Epithelial cell of alveolus of lung (primary cell): ENCODE measurements around the gene SURF1. TPM values are rescaled to one million over a fixed set of nuclear protein-coding genes. Genes with fewer than 3 reads are reported as not detected.

Experiments
- total RNA-seq: library from RNA; depleted of rRNA; stranded (reverse); fragments of >200 nt; gene quantifications from 2 replicates; pipeline ENCODE4 v1.2.1, GENCODE V29; 2015

Gene SURF1, protein sequence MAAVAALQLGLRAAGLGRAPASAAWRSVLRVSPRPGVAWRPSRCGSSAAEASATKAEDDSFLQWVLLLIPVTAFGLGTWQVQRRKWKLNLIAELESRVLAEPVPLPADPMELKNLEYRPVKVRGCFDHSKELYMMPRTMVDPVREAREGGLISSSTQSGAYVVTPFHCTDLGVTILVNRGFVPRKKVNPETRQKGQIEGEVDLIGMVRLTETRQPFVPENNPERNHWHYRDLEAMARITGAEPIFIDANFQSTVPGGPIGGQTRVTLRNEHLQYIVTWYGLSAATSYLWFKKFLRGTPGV
- total RNA-seq = 37.9 TPM in 2 replicates

DNA sequence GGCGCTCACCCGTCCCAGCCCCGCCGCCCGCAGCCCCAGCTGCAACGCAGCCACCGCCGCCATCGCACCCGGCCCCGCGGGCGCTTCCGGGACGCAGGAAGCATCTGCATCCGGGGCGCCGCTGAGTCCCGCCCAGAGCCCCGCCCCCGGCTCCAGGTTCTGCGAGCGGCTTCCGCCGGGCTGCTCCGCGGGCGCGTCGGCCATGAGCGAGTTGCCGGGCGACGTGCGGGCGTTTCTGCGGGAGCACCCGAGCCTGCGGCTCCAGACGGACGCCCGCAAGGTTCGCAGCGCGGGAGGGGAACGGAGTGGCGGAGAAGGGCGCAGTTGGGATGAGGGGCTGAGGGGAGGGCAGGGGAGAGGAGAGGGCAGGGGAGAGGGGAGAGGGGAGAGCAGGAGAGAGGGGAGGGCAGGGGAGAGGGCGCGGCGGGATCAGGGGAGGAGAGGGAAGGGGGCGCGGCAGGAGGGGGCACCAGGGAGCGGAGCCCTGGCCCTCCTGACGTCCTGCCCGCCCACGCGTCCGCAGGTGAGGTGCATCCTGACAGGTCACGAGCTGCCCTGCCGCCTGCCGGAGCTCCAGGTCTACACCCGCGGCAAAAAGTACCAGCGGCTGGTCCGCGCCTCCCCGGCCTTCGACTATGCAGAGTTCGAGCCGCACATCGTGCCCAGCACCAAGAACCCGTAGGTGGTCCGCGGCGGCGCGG is at the start of gene SURF1, which contains the start of gene SURF2:
Gene SURF1, minus strand, starts transcription at position 97 of the 701 bp plus-strand sequence. Its CDS starts 34 bp downstream, at position 63.
Gene SURF2, plus strand, starts transcription at position 160 of the 701 bp plus-strand sequence. Its CDS starts 43 bp downstream, at position 203.

GRCh38 chr9:133375724-133376654 is 19.7 kb upstream of the SURF1 start, which contains the start of the genes STKLD1 and SURF4:
TSS of gene STKLD1 (plus strand) at chr9:133376366. CDS start at chr9:133376474, 108 bp downstream.
TSS of gene SURF4 (minus strand) at chr9:133376060. CDS start at chr9:133375969, 91 bp downstream.

DNA sequence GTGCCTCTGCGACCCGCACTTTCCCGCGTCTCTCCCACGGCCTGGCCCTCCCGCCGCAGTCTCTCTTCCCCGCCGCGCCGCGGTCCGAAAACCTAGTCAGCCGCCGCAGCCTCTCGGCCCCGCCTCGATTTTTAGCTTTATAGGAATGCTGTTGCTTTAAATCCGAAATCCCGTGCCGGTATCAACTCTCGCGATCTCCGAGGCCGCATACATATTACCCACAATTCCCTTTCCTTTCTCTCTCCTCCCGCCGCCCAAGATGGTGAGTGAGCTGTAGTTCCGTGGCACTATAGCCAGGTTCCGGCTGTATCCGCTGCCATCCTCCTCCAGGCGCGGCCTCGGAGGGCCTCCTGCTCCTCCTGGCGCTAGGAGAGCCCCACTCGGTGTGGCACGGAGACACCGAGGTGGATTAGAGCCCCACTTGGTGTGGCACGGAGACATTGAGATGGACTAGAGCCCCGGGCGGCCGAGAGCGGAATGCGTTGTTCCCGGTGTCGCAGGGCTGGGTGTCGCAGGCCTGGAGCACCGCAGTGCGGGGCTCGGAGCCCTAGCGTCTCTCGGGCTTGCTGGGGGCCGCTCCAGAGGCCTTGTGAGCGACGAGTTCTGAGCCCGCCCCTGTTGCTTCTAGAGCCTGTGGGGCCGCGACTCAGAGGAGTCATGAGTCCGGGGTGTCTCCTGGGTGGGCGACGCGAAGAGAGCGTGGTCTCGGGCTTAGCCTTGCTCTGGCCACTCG is 8.1 kb downstream of the SURF1 start, which contains the start of the genes MED22 and RPL7A:
Gene MED22, minus strand, starts transcription at position 147 of the 733 bp plus-strand sequence. CDS start 1,469 bp downstream, outside the sequence.
Gene RPL7A, plus strand, starts transcription at position 234 of the 733 bp plus-strand sequence. Its CDS starts 26 bp downstream, at position 260.

GRCh38 chr9:133335924-133336811 is 20.1 kb downstream of the SURF1 start, which contains the start of gene SURF6:
TSS of gene SURF6 (minus strand) at chr9:133336188. CDS start at chr9:133336132, 56 bp downstream.

Other genes starting within 250 kb of the SURF1 start
- 14.9 and 17.5 TPM in 2 replicates for gene RALGDS, start 235.2 kb downstream of the SURF1 start, total RNA-seq
- gene GBGT1, start 192.6 kb downstream of the SURF1 start, total RNA-seq = 5.7 and 15.4 TPM in 2 replicates
- not detected in 2 replicates for gene OBP2B, start 147.2 kb downstream of the SURF1 start, total RNA-seq
- gene ABO, start 81.3 kb downstream of the SURF1 start, total RNA-seq = not detected in 2 replicates
- 12.8 and 18.4 TPM in 2 replicates for gene SURF6, start 20.3 kb downstream of the SURF1 start, total RNA-seq
- gene MED22, start 8.4 kb downstream of the SURF1 start, total RNA-seq = 19.3 and 20.9 TPM in 2 replicates
- 3,220 and 5,278 TPM in 2 replicates for gene RPL7A, start 8.3 kb downstream of the SURF1 start, total RNA-seq
- gene SURF2, start 63 bp upstream of the SURF1 start, total RNA-seq = 10.0 and 14.5 TPM in 2 replicates
- gene SURF4, start 19.6 kb upstream of the SURF1 start, total RNA-seq = 295 and 445 TPM in 2 replicates
- gene STKLD1, start 19.9 kb upstream of the SURF1 start, total RNA-seq = 0.13 and 1.4 TPM in 2 replicates
- 14.7 and 18.2 TPM in 2 replicates for gene REXO4, start 61.5 kb upstream of the SURF1 start, total RNA-seq
- gene ADAMTS13, start 65.9 kb upstream of the SURF1 start, total RNA-seq = 0.39 and 4.0 TPM in 2 replicates
- 5.8 and 9.4 TPM in 2 replicates for gene CACFD1, start 103.5 kb upstream of the SURF1 start, total RNA-seq
- 3.5 and 28.6 TPM in 2 replicates for gene SLC2A6, start 122.6 kb upstream of the SURF1 start, total RNA-seq
- 1.0 TPM in 1 of 2 replicates, not detected in the other for gene MYMK, start 168.5 kb upstream of the SURF1 start, total RNA-seq
- 0.26 and 2.4 TPM in 2 replicates for gene ADAMTSL2, start 178.2 kb upstream of the SURF1 start, total RNA-seq